GM21619 (cell line): Measurements from ENCODE around the gene PHF5A.
A peak's percentile ranks its signal among the peaks of the same experiment; 100 is the strongest.
"Not testable (repeated sequence)": the region's sequence is repeated elsewhere in the genome, so short reads cannot be mapped to it uniquely, and the experiment has no call there.

Source experiments
- ATAC-seq: cut with Tn5 transposase; IDR thresholded peaks from one replicate; pipeline ENCODE4 v1.9.1; 2021; ENCODE audit not compliant: unreplicated experiment

Gene PHF5A

DNA sequence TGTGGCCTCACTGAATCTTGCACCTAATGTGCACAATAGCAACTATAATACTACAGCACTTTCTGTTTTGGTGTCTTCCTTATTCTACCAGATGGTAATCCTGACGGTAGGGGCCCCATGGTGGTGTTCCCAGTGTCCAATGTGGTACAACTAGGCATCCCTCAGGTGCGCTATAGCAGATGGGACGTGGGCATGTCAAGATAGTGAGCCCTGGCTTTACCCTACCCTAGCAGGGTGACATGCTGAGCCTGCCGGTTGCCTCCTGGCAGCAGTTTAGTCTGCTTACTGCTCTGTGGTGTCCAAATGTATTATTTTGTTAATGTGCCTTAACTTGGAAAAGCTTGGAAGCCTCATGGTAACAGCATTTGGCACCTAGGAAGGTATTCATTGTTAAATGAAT lies 19.6 kb upstream of the PHF5A start:
- ATAC-seq: no peak

DNA sequence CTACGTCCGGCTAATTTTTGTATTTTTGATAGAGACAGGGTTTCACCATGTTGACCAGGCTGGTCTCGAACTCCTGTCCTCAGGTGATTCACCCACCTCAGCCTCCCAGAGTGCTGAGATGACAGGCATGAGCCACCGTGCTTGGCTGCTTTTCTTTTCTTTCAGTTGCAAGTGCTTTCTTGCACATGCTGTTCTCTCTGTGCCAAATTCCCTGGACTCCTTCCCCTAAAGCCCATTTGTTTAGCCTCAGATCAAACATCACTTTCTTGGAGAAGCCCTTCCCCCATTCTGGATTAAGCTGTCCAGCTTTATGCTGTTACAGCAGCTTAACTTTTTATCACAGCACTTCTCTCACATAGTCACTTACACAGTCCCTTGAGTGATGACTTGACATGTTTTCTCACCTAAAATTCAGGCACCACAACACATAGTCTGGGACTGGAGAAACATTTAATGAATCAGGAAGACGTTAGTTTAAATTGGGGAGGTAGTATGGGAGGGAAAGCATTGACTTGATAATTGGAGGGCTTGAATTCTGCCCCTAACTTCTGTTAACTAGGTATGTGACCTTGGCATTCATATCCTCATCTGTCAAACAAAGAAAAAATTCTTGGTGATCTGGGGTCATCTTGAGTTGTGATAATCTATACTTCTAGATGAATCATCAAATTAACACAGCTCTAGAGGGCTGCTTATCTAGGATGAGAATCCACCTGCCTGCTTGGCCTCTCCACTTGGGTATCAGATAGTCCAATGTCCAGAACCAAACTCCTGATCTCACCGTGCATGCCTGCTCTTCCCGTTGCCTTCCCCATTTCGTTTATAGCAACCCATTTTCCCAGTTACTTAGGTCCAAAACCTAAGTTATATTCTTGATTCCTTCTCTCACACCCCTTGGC lies 18.8 kb upstream of the PHF5A start:
- ATAC-seq: no peak

DNA sequence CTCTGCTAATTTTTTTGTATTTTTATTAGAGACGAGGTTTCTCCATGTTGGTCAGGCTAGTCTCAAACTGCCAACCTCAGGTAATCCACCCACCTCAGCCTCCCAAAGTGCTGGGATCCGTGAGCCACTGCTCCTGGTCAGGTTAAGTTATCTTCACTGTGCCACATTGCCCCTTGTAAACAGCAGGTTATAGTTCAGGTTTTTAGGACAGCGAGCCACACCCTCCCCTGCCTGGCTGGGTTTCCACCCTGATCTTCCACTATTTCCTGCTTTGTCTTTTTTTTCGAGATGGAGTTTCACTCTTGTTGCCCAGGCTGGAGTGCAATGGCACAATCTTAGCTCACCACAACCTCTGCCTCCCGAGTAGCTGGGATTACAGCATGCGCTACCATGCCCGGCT lies 16.5 kb upstream of the PHF5A start:
- no peak for ATAC-seq

DNA sequence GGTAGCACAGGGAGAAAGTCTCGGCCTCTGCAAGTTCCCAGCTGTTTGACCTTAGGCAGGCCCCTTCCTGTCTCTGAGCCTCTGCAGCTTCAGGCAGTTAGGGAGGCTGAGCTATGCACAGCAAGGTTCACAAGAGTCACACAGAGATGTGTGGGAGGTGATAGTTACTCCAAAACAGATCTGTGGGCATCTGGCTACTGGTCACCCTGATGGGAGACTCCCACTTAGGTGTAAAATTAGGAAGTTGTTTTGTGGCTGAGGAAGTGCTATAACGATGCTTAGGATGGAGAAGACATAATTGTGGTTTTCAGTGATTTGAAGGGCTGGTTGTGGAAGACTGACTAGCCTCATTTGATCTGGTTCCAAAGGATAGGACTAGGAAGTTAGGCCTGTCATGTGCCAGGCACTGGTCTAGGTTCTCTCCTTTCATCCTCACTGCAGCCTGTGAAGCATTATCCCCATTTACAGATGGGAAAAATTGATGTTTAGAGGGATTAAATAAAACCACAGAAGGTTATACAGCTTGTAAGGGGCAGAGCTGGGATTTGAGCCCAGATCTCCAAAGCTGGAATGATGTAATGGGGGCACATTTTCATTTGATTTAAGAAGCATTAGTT lies 13.9 kb upstream of the PHF5A start:
- ATAC-seq: no peak

DNA sequence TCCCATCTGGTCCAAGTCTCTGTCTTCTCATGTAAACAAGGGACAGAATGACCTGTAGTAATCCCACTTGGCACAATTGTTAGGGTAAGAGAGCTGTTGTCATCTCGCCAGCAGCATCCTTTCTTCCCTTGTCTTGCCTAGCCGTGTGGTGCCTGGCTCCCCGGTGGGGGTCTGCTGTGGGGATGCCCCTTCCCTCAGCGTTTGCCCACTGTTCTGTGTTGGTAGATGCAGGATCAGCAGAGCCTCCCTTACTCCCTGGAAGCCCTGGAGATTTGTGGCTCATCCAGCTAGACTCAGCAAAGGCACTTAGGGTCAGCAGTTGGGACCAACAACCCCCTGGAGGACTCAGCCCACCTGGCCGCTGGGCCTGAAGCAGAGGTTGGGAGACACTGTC lies 13.4 kb upstream of the PHF5A start:
- ATAC-seq: no peak

DNA sequence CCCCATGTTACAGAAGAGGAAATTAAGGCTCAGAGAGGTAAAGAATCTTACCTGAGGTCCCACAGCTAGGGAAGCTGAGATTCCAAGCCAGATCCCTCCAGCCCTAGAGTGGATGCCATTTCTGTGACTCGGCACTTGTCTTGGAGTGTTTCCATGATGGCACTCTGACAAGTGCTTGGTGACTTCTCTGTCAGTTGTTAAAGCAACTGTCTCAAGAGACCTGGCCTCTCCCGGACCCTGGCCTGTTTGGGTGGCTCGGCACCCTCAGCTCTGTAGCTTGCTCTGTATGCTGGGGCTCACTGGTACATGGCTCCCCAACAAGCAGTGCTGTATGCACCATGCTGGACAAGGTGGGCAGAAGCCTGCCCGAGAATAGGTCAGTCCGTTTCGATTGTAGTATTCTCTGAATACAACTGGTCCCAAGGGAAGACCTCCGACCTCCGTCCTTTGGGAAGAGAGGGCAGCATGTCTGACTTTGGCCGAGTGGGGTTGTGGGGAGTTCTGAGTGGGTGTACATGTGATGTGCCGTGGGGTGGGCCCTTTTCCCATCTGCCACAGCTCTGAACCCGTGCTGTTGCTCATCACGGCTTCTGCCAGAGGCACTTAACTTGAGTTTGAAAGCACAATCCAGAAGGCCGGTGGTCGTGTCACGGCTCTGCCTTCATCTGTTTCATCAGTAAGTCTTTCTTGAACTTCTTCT lies 12.8 kb upstream of the PHF5A start:
- ATAC-seq: no peak

DNA sequence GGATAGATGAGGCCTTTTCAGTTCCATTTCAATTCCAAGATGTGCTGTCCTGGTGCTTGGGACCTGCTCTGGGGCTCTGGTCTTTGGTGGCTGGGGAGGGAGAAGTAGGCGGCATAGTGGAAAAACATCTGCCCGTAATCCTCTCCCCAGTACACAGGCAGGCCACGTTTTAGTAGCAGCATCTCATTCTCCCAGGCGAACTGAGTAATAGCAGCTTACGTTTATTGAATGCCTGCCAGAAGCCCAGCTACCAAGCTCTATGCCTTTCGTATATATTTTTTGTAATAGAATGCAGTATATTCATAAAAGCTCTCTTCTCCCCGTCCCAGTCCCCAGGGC lies 11.9 kb upstream of the PHF5A start:
- ATAC-seq: no peak

DNA sequence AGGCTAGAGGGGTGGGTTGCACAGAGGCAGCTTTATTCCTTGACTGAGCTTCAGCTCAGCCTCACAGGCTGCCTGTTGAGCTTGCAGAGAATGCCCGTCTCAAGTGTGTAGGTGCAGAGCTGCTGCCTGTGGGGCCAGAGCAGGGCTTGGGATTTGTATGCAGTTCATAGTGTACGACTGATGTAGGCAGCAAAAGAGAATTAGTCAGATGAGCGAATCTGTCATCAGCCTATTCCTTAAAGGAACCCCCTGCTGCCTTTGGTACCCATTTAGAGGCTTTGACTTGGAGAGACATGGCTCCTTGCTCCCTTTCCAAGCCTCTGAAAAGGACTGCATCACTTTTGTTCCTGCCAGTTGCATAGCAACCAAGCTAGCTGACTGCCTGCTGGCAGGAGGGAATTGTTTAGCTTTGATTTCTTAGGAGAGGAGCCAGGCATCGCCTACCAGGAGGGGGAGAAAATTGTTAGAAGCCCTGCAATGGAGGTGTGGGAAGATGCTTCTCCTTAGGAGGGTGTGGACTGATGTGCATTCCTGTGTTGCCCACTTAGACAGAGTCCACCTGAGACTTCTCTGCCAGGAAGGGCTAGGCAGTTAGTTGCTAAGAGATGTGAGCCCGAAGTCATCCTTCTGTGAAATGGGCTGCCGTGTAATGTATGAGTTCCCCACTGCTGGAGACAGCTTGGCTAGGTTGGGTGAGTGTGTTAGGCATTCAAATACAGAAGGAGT lies 11.3 kb upstream of the PHF5A start:
- ATAC-seq: no peak

DNA sequence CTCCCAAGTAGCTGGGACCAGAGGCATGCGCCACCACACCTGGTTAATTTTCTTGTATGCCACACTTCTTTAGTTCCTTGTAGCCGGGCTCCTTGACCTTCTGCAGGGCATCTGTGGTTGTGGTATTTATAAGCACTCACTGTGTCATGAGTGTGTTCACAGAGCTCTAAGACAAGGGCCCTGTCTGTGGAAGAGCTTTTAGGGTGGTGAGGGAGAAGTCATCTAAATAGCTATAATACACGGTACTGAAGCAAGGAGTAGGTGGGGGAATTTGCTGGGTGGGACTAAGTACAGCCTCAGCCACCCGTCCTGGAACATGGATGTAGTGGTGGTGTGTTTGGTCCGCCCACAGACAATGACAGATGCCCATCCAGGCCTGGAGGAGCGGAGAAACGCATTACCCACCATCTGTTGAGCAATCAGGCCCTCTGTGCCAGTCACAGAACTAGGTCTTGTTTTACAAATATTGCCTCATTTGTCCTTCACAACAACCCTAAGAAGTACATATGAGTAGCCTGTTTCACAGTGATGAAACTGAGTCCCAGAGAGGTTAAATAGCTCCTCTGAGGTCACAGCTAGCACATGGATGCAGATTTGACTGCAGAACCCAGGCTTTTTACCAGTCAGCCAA lies 10.5 kb upstream of the PHF5A start:
- ATAC-seq: no peak

DNA sequence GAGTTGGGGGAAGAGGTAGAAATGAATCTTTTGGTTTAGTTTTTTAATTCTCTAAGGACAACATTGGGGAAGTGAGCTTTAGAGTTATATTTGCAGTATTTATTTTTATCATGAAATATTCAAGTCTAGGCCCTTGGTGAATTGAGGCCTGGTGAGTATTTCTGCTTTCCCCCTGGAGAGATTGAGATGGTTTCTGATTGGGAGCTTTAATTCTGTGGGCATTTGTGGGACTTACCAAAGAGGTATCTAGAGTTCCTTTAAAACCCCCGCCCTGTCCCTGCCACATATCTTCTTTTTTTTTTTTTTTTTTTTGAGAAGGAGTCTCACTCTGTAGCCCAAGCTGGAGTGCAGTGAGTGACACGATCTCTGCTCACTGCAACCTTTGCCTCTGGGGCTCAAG lies 10.0 kb upstream of the PHF5A start:
- no peak for ATAC-seq

DNA sequence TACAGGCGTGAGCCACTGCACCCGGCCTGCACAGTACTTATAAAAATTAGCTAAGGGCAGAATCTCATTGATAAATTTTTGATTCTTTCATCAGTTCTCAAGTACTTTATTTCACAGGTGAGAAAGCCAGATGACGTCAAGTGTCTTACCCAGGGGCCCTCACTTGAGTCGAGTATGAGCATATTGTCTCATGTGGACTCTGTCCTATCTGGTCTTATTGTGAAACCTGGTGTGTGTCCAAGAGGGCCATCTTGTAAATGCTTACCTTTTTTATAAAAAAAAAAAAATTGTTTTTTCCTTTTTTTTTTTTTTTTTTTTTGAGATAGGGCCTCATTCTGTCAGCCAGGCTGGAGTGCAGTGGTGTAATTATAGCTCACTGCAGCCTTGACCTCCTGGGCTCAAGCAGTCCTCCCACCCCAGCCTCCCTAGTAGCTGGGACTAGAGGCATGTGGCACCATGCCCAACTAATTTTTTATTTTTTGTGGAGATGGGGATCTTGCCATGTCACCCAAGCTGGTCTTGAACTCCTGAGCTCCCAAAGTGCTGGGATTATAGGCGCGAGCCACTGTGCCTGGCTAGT lies 6.5 kb upstream of the PHF5A start:
- no peak for ATAC-seq

DNA sequence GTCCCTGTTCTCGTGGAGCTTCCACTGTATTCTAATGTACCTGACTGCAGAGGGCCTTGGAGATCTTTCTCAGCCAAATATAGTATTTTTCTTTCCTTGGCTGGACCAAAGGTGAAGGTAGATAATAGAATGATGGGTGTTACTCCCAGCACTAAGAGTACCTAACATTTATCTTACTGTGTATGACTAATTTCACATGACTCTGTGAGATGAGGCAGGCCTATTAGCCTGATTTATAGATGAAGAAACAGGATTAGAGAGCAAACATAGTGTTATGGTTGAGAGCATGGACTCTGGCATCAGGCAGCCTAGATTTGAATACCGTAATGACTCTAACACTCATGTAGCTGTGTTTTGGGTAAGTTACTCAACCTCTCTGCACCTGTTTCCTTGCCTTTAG lies 3.1 kb upstream of the PHF5A start:
- no peak for ATAC-seq

DNA sequence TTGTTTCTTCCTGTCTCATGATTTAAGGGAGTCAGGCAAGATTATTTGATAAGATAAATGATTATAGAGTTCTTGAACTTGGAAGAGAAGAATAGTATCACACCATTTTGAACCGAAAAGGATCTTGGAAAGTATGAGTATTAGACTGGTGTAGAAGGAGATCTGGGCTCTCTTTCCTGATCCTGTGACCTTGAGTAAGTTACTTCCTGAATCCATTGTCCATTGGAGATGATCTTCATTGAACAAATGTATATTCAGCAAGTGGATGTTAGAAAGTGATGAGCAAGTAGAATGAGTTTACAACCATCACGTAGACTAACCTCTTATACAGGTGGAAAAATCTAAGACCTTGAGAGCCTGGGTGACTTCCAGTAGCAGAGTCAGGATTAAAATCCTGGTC lies 2.4 kb upstream of the PHF5A start:
- ATAC-seq: no peak

DNA sequence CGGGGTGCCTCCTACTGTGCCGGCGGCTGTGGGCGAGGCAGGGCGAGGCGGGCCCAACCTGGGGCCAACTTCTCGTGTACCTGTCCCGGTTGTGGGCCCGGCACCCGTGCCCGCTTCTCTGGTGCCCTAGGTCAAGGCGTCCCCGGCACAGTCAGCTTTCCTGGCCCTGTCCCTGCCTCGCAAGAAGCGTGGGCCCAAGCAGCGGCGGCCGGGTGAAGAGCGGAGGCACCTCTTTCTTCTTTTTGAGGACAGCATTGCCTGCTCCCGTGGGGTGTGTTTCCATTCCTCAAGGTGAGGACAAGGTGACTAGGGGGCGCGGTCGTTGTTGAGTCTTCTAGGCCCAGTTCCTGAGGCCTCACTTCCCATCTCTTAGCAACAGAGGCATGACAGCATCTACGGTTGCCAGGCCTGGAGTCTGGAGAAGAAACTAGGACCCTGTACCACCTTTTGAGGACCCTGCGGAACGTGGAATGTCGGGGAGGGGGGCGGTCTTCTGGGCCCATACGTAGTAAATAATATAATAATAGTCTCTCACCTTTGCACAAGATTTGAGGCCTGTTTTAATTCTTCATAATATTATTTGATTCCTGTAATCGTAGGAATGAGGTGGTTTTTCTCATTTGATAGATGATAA lies 843 bp upstream of the PHF5A start:
- peak; percentile 16 for ATAC-seq

DNA sequence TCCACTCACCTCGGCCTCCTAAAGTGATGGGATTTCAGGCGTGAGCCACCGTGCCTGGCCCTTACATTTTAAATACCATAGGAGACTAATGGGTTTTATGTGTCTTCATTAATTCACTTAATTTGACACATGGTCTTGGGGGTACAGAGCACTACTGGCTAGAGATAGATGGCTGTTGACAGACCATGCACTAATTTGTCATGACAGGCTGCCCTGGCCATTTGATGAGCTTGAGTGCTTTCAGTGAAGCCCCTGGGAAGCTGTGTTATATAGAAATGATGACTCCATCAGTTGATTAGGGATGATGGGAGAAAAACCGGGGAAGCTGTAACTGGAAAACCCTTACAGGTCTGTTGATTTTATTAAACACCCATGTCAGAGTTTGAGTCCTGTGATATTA lies 6.6 kb downstream of the PHF5A start:
- no peak for ATAC-seq

DNA sequence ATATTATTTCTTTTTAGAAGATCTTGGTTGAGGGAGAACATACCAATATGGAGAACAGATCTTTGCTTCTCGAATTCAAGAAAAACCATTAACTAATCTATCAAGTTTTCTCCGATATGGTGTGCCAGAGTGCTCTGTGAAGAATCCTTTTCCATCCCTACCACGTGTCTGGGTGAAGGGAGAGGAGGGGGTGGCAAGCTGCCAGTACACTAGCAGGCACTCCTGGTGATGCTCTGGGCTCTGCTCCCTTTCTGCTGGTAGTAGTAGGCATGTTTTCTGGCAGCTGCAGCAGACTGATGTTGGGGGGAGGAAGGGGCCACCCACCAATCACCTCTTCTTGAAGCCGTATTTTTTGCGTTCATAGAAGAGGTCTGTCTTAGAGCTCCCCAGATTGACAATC lies 8.4 kb downstream of the PHF5A start:
- ATAC-seq: not testable (repeated sequence)

DNA sequence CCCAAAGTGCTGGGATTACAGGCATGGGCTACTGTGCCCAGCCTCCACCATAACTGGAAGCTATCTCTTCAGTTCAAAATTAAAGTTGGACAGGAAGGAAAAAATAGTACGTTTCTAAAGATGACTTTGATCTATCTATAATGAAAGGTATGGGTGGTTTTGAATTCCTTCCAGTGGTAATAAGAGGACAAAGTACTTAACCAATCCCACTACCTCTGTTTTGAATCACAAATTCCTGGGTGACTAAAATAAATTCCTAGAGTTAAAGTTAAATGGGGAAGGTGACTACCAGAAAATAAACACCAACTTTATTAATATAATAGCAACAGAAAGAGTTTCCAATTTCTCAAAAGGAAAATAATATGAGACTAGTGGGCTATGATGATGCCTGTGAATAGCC lies 9.1 kb downstream of the PHF5A start:
- no peak for ATAC-seq

DNA sequence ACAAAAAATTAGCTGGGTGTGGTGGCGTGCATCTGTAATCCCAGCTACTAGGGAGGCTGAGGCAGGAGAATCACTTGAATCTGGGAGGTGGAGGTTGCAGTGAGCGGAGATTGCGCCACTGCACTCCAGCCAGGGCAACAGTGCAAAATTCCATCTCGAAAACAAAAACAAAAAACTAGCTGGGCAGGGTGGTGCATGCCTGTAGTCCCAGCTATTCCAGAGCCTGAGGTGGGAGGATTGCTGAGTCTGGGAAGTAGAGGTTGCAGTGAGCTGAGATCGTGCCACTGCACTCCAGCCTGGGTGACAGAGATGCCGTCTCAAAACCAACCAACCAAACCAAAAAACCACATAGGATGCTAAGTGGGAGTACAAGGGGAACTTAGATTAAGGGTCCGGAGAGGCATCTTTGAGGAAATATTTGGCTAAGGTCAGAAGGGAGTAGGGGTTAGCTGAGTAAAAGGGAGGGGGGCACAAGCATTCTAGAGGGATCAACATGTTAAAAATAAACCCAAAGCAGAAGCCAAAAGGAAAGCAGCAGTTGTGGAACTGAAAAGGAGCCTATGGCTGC lies 10.2 kb downstream of the PHF5A start:
- no peak for ATAC-seq

DNA sequence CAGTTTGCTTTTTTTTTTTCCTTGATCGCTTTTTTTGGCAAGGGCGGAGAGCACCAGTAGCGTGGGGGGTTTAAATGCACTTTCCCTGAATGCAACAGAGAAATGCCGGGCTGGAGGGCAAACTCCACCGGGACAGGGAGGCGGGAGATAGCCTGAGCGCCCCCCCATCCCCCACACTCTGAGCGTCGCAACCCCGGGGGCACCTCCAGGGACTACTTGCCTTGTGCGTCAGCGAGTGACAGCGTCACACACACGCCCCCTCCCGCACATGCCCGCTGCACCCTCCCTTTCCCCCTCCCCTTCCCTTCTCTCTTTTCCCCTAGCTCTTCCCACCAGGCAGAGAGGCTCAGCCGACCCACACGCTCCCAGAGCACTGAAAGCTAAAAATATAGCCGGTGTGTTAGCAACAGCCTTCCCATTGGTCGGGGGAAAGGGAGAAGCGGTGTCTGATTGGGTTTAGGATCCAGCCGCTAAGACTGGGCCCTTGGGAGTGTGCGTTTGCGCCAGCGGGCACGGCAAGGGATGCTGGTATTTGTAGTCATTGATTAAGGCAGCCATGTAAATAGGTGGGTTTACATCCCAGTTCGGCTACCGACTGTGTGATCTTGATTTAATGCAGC lies 20.2 kb downstream of the PHF5A start:
- ATAC-seq: peak; percentile 41
